ENCODE measurements around the gene SYT3. TPM values are rescaled to one million over a fixed set of nuclear protein-coding genes. Genes with fewer than 3 reads are reported as not detected.

SYT3 gene
- polyA plus RNA-seq, 1 donor (not counting 4 experiments of a cell fraction or from before 2014, with no cell fraction given) = not detected

DNA sequence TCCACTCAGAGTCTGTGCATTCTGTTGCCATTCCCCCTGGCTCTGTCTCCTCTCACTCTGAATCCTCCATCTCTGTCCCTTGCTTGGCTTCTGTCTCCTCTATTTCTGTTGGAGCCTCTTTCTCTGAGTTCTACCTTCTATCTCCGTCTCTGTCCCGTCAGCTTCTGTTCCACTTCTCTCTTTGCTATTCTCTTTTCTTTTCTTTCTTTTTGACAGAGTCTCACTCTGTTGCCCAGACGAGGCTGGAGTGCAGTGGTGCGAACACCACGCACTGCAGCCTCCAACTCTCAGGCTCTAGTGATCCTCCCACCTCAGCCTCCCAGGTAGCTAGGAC lies 37.6 kb downstream of the SYT3 start:
- H3K9me3 ChIP-seq (ENCODE audit: control insufficient read depth, low read depth, low read length) = peaks cover under 1% of the 10 kb centered on the region
- H3K9ac ChIP-seq (ENCODE audit: control insufficient read depth, extremely low read depth, insufficient read depth, low read length) = no peak overlapping the region
- no peaks in the 10 kb centered on the region for H3K36me3 ChIP-seq (ENCODE audit: control insufficient read depth in 2 of 2, extremely low read depth in 1 of 2, insufficient read depth in 2 of 2, low read length in 2 of 2)
- no peak overlapping the region for H3K27ac ChIP-seq (ENCODE audit: control insufficient read depth, insufficient read depth, low read length)
- H4K20me1 ChIP-seq (ENCODE audit: control insufficient read depth, extremely low read depth, insufficient read depth, low read length) = no peaks in the 10 kb centered on the region
- H3K27me3 ChIP-seq (ENCODE audit: control insufficient read depth, extremely low read depth, insufficient read depth, low read length) = no peaks in the 10 kb centered on the region
- DNase-seq (ENCODE audit: low read depth, low spot score) = no peak
- H2AFZ ChIP-seq (ENCODE audit: control insufficient read depth, low read length) = no peak overlapping the region
- dilution Hi-C loops (cut with MboI; ENCODE audit: extremely low pct_ligation_motif_present, low sequenced_read_pairs) = no loop called here
- no peak overlapping the region for H3K4me2 ChIP-seq (ENCODE audit: control insufficient read depth, extremely low read depth, insufficient read depth, low read depth, low read length)
- no peaks in the 10 kb centered on the region for H3K4me1 ChIP-seq (ENCODE audit: control insufficient read depth, extremely low read depth, insufficient read depth, low read length)
- FAIRE-seq = no peak
- no peak for TF ChIP-seq EZH2 (IDR thresholded peaks at IDR 0.05; ENCODE audit: low read length)
- TF ChIP-seq, protein P1, sequence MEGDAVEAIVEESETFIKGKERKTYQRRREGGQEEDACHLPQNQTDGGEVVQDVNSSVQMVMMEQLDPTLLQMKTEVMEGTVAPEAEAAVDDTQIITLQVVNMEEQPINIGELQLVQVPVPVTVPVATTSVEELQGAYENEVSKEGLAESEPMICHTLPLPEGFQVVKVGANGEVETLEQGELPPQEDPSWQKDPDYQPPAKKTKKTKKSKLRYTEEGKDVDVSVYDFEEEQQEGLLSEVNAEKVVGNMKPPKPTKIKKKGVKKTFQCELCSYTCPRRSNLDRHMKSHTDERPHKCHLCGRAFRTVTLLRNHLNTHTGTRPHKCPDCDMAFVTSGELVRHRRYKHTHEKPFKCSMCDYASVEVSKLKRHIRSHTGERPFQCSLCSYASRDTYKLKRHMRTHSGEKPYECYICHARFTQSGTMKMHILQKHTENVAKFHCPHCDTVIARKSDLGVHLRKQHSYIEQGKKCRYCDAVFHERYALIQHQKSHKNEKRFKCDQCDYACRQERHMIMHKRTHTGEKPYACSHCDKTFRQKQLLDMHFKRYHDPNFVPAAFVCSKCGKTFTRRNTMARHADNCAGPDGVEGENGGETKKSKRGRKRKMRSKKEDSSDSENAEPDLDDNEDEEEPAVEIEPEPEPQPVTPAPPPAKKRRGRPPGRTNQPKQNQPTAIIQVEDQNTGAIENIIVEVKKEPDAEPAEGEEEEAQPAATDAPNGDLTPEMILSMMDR (optimal IDR thresholded peaks at IDR 0.05 in 1 of 3, IDR thresholded peaks at IDR 0.05 in 1 of 3, conservative IDR thresholded peaks at IDR 0.05 in 1 of 3; ENCODE audit: extremely low read depth in 1 of 3, insufficient read depth in 2 of 3, low read length in 3 of 3) = no peak
- no peak overlapping the region for H3K4me3 ChIP-seq (ENCODE audit: control insufficient read depth in 2 of 3, extremely low read depth in 1 of 3, insufficient read depth in 2 of 3, low read depth in 1 of 3, low read length in 3 of 3)
- H3K79me2 ChIP-seq (ENCODE audit: control insufficient read depth, insufficient read depth, low read length) = no peaks in the 10 kb centered on the region
- no peaks in the 10 kb centered on the region for H3K9me1 ChIP-seq (ENCODE audit: control insufficient read depth, extremely low read depth, insufficient read depth, low read length)

DNA sequence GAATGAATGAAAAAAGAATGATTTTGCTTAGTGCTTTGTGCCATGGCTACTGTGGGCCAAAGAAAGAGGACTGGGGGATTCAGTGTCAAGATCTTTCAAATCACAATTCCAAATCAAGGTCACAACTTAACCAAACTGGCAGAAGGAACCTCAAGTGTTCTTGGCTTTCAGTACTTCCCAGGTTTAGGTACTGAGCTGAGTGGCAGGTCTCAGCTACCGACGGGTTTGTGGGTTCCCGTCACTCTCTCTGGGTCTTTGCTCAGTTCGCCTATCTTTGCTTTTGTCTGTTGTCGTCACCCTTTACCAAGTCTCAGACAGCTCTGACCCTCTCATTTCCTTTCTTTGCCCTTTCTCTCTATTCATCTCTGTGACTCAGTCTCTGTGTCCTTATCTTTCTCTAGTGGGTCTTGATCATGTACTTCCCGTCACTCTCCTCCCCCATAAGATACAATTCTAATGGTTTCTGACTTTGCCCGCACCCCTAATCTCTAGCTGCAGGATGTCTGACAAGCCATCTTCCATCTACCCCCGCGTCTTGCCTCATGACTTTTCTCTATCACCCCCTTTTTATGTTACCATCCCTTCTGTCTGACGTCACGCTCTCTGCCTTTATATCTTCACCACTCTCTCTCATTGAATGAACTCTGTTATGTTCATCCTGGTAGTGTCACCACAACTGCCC lies 38.1 kb downstream of the SYT3 start:
- no peaks in the 10 kb centered on the region for H3K9me1 ChIP-seq (ENCODE audit: control insufficient read depth, extremely low read depth, insufficient read depth, low read length)
- H3K9me3 ChIP-seq (ENCODE audit: control insufficient read depth, low read depth, low read length) = no peaks in the 10 kb centered on the region
- no peaks in the 10 kb centered on the region for H3K27me3 ChIP-seq (ENCODE audit: control insufficient read depth, extremely low read depth, insufficient read depth, low read length)
- dilution Hi-C loops (cut with MboI; ENCODE audit: extremely low pct_ligation_motif_present, low sequenced_read_pairs) = no loop called here
- H3K4me3 ChIP-seq (ENCODE audit: control insufficient read depth in 2 of 3, extremely low read depth in 1 of 3, insufficient read depth in 2 of 3, low read depth in 1 of 3, low read length in 3 of 3) = no peak overlapping the region
- H4K20me1 ChIP-seq (ENCODE audit: control insufficient read depth, extremely low read depth, insufficient read depth, low read length) = no peaks in the 10 kb centered on the region
- no peaks in the 10 kb centered on the region for H3K4me1 ChIP-seq (ENCODE audit: control insufficient read depth, extremely low read depth, insufficient read depth, low read length)
- H3K4me2 ChIP-seq (ENCODE audit: control insufficient read depth, extremely low read depth, insufficient read depth, low read depth, low read length) = no peak overlapping the region
- H3K9ac ChIP-seq (ENCODE audit: control insufficient read depth, extremely low read depth, insufficient read depth, low read length) = no peak overlapping the region
- TF ChIP-seq EZH2 (IDR thresholded peaks at IDR 0.05; ENCODE audit: low read length) = no peak
- TF ChIP-seq, protein P1 (optimal IDR thresholded peaks at IDR 0.05 in 1 of 3, IDR thresholded peaks at IDR 0.05 in 1 of 3, conservative IDR thresholded peaks at IDR 0.05 in 1 of 3; ENCODE audit: extremely low read depth in 1 of 3, insufficient read depth in 2 of 3, low read length in 3 of 3) = no peak
- DNase-seq (ENCODE audit: low read depth, low spot score) (no peak), FAIRE-seq (no peak)
- H3K27ac ChIP-seq (ENCODE audit: control insufficient read depth, insufficient read depth, low read length) = no peak overlapping the region
- H3K36me3 ChIP-seq (ENCODE audit: control insufficient read depth in 2 of 2, extremely low read depth in 1 of 2, insufficient read depth in 2 of 2, low read length in 2 of 2) = no peaks in the 10 kb centered on the region
- no peaks in the 10 kb centered on the region for H3K79me2 ChIP-seq (ENCODE audit: control insufficient read depth, insufficient read depth, low read length)
- H2AFZ ChIP-seq (ENCODE audit: control insufficient read depth, low read length) = no peak overlapping the region
